ENCODE measurements around the gene SHB.

- TF ChIP-seq CTCF (IDR thresholded peaks at IDR 0.05 in 2 of 3, conservative IDR thresholded peaks at IDR 0.05 in 1 of 3; ENCODE audit: borderline replicate concordance in 1 of 3, insufficient read depth in 1 of 3, low read depth in 2 of 3, low read length in 2 of 3) (no peak), ZFX (IDR thresholded peaks at IDR 0.05) (no peak), MAX (IDR thresholded peaks at IDR 0.05) (no peak), TCF7L2 (IDR thresholded peaks at IDR 0.05; ENCODE audit: borderline replicate concordance, extremely low read depth, insufficient read depth, insufficient read length) (no peak), POLR2A (IDR thresholded peaks at IDR 0.05; ENCODE audit: borderline replicate concordance, extremely low read depth, insufficient read depth, insufficient read length) (no peak), ATF3 (IDR thresholded peaks at IDR 0.05) (no peak), ZBTB33 (IDR thresholded peaks at IDR 0.05; ENCODE audit: extremely low read depth, insufficient replicate concordance, low read length) (no peak), YY1 (IDR thresholded peaks at IDR 0.05; ENCODE audit: extremely low read depth, insufficient replicate concordance, low read depth, low read length) (no peak), EGR1 (IDR thresholded peaks at IDR 0.05; ENCODE audit: low read depth) (no peak), EZH2 (IDR thresholded peaks at IDR 0.05) (no peak)
Observed at GRCh38 chr9:37914154-37914551, 154.9 kb downstream of the SHB start.
